Stomach smooth muscle (tissue), 2 donors: ENCODE data around the gene LRRC7.

Experiments
- H3K27ac ChIP-seq: one replicate; pipeline ENCODE4 v1.7.0; 2013; ENCODE audit warnings: mild to moderate bottlenecking, low read length, inconsistent platforms
- H3K27me3 ChIP-seq, 2 donors: one replicate each; pipeline ENCODE4 v1.7.0; 2013; ENCODE audit warnings: low read length in 2 of 2; ENCODE audit not compliant: insufficient read depth in 2 of 2, control insufficient read depth in 1 of 2
- H3K36me3 ChIP-seq, 2 donors: one replicate each; pipeline ENCODE4 v1.7.0; 2013; ENCODE audit warnings: low read length in 2 of 2; ENCODE audit not compliant: control insufficient read depth in 2 of 2, insufficient read depth in 2 of 2
- H3K4me1 ChIP-seq: one replicate; pipeline ENCODE4 v1.7.0; 2013; ENCODE audit warnings: low read length; ENCODE audit not compliant: control insufficient read depth, insufficient read depth
- H3K4me3 ChIP-seq, 2 donors: one replicate each; pipeline ENCODE4 v1.7.0; 2013; ENCODE audit warnings: low read length in 2 of 2
- H3K9ac ChIP-seq, 2 donors: one replicate each; pipeline ENCODE4 v1.7.0; 2013; ENCODE audit warnings: low read length in 2 of 2, mild to moderate bottlenecking in 1 of 2
- H3K9me3 ChIP-seq, 2 donors: one replicate each; pipeline ENCODE4 v1.7.0; 2013; ENCODE audit warnings: low read length in 2 of 2; ENCODE audit not compliant: control insufficient read depth in 2 of 2
- donor health status: healthy.
- donor health status: Pancreatic carcinoma.

The LRRC7 gene

DNA sequence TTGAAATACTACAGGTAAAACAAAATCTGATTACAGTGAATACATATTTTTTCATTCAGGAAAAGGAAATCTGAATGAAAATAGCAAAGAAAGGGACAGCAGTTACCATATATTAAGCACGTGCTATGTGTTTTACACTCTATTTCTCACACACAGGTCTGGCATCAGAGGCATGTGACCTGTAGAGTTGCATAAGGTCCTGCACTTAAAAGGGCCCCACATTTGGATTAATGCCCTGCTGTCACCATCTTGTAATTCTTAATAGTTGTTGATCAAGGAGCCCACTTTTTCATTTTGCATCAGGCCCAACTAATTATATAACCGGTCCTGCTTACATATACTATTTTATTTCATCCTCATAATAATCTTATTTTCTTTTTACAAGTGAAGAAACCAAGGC is 511.8 kb downstream of the LRRC7 start:
- Histone ChIP-seq H3K9ac (no peak overlapping the region), H3K4me3 (no peak overlapping the region), H3K36me3 (no peaks in the 10 kb centered on the region), H3K27me3 (no peaks in the 10 kb centered on the region), H3K9me3 (no peaks in the 10 kb centered on the region), H3K4me1 (no peaks in the 10 kb centered on the region), H3K27ac (no peak overlapping the region)

DNA sequence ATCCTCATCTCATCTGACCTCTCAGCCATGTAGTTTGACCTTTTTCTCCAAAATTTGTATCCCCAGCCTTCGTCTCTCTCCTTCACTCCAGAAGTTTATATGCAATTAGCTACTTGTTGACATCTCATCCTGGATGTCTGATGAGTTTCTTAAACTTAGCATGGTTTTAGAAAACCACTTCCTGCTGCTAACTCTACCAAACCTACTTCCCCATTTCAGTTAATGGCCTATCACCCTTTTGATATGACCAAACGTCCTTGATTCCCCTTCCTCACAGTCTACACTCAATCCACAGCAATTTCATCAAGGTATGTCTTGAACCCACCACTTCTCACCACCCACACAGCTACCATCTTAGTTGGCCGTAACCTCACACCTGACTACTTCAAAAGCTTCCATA is 515.8 kb downstream of the LRRC7 start:
- Histone ChIP-seq H3K9me3 (no peaks in the 10 kb centered on the region), H3K36me3 (no peaks in the 10 kb centered on the region), H3K4me3 (no peak overlapping the region), H3K4me1 (no peaks in the 10 kb centered on the region), H3K9ac (no peak overlapping the region), H3K27me3 (no peaks in the 10 kb centered on the region), H3K27ac (no peak overlapping the region)

DNA sequence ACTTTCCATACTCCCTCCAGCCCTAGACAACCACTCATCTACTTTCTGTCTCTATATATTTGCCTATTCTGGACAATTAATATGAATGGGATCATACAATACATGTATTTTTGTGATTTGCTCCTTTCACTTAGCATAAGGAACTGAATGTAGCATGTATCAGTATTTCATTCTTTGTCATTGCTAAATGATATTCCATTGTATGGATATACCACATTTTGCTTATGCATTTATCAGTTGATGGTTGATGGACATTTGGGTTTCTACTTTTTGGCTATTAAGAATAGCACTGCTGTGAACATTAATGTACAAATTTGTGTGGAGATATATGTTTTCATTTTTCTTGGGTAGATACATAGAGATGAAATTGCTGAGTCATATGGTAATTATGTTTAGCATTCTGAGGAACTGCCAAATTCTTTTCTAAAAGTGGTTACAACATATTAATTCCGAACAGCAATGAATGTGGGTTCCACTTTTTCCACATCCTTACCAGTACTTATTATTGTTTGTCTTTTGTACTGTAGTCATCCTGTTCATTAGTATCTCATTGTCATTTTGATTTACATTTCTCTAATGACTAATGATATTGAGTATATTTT is 516.7 kb downstream of the LRRC7 start:
- H3K9ac ChIP-seq, result no peak overlapping the region
- no peak overlapping the region for H3K27ac ChIP-seq
- no peaks in the 10 kb centered on the region for H3K9me3 ChIP-seq
- no peak overlapping the region for H3K4me3 ChIP-seq
- H3K36me3 ChIP-seq, result no peaks in the 10 kb centered on the region
- no peaks in the 10 kb centered on the region for H3K27me3 ChIP-seq
- H3K4me1 ChIP-seq, result no peaks in the 10 kb centered on the region

DNA sequence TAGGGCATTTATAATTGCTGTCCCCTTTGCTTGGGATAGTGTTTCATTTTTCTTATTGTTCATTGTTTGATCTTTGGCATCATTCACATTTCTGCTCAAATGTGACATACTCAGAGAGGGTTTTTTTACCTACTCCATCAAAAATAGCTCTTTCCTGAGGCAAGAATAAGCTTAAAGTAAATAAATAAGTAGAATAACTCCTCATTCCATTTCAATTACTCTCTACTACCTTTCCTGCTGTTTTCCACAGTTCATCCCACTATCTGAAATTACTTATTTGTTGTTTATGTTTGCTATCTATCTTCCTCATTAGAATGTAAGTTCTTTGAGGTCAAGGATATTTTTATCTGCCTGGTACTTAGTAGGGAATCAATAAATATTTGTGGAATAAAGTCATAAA is 517.8 kb downstream of the LRRC7 start:
- H3K27me3 ChIP-seq, result no peaks in the 10 kb centered on the region
- no peak overlapping the region for H3K9ac ChIP-seq
- H3K27ac ChIP-seq, result no peak overlapping the region
- H3K9me3 ChIP-seq, result no peaks in the 10 kb centered on the region
- no peaks in the 10 kb centered on the region for H3K36me3 ChIP-seq
- H3K4me3 ChIP-seq, result no peak overlapping the region
- H3K4me1 ChIP-seq, result no peaks in the 10 kb centered on the region

- H3K9me3 ChIP-seq, result no peaks in the 10 kb centered on the region
- no peak overlapping the region for H3K4me3 ChIP-seq
- H3K27me3 ChIP-seq, result no peaks in the 10 kb centered on the region
- no peaks in the 10 kb centered on the region for H3K36me3 ChIP-seq
- H3K4me1 ChIP-seq, result no peaks in the 10 kb centered on the region
- no peak overlapping the region for H3K27ac ChIP-seq
- H3K9ac ChIP-seq, result no peak overlapping the region
Measured at GRCh38 chr1:70086897-70087296, 519.2 kb downstream of the LRRC7 start.

GRCh38 chr1:70090141-70090540 is 522.4 kb downstream of the LRRC7 start:
- Histone ChIP-seq H3K4me1 (no peaks in the 10 kb centered on the region), H3K27ac (no peak overlapping the region), H3K27me3 (no peaks in the 10 kb centered on the region), H3K9me3 (no peaks in the 10 kb centered on the region), H3K9ac (no peak overlapping the region), H3K36me3 (no peaks in the 10 kb centered on the region), H3K4me3 (no peak overlapping the region)

DNA sequence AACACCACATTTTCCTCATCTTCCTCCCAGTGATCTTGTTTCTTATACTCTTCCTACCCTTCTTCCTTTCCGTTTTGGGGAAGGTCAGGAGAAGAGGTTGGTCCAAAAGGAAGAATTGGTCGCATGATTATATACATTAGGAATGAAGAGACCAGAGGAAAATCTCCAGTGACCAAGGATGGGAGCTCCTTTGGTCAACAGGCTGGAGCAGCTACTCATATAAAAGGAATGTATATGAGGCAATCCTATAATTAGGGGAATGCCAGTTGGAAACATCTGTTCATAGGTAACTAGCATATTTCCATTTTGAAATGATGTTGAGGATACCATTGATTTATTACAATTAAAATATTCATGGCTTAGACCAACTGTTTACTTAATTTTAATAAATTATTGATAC is 523.2 kb downstream of the LRRC7 start:
- Histone ChIP-seq H3K4me1 (no peaks in the 10 kb centered on the region), H3K27me3 (no peaks in the 10 kb centered on the region), H3K9me3 (no peaks in the 10 kb centered on the region), H3K36me3 (no peaks in the 10 kb centered on the region), H3K4me3 (no peak overlapping the region), H3K27ac (no peak overlapping the region), H3K9ac (no peak overlapping the region)

GRCh38 chr1:70091811-70092210 is 524.1 kb downstream of the LRRC7 start:
- H3K9ac ChIP-seq, result no peak overlapping the region

GRCh38 chr1:70092526-70092925 is 524.8 kb downstream of the LRRC7 start:
- Histone ChIP-seq H3K36me3 (no peaks in the 10 kb centered on the region), H3K4me3 (no peak overlapping the region), H3K4me1 (no peaks in the 10 kb centered on the region), H3K9ac (no peak overlapping the region), H3K27me3 (no peaks in the 10 kb centered on the region), H3K27ac (no peak overlapping the region), H3K9me3 (no peaks in the 10 kb centered on the region)

More at GRCh38 chr1:70091811-70092210, 524.1 kb downstream of the LRRC7 start:
- Histone ChIP-seq H3K4me1 (no peaks in the 10 kb centered on the region), H3K9me3 (no peaks in the 10 kb centered on the region), H3K36me3 (no peaks in the 10 kb centered on the region), H3K4me3 (no peak overlapping the region), H3K27me3 (no peaks in the 10 kb centered on the region), H3K27ac (no peak overlapping the region)

GRCh38 chr1:70093250-70093975 is 525.7 kb downstream of the LRRC7 start:
- H3K27me3 ChIP-seq, result no peaks in the 10 kb centered on the region
- no peaks in the 10 kb centered on the region for H3K36me3 ChIP-seq
- no peak overlapping the region for H3K27ac ChIP-seq
- H3K4me3 ChIP-seq, result no peak overlapping the region
- H3K9me3 ChIP-seq, result no peaks in the 10 kb centered on the region
- H3K4me1 ChIP-seq, result no peaks in the 10 kb centered on the region
- H3K9ac ChIP-seq, result no peak overlapping the region

DNA sequence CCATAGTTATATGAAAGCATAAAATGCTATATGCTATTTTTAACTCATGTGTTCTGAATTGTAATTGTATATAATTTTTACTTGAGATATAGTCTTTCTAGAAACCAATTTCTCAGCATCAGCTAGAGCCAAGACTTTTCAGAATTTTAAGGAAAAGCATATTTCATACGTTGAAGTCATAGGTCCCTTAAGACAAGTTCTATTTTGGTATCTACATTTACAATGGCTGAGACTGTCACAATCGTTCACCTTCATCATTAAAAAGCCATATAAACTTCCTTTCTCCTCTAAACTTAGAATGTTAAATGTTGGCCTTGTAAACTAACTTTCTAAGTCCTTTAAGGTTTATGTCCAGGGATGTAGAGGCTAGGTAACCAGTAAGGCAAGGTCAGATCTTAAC is 533.5 kb downstream of the LRRC7 start:
- Histone ChIP-seq H3K4me3 (no peak overlapping the region), H3K36me3 (no peaks in the 10 kb centered on the region), H3K9me3 (no peaks in the 10 kb centered on the region), H3K4me1 (no peaks in the 10 kb centered on the region), H3K27ac (no peak overlapping the region), H3K9ac (no peak overlapping the region), H3K27me3 (no peaks in the 10 kb centered on the region)
